Measurements from ENCODE around the gene ARHGAP31. TPM values are rescaled to one million over a fixed set of nuclear protein-coding genes. Genes with fewer than 3 reads are reported as not detected.
"Not testable (repeated sequence)": the region's sequence is repeated elsewhere in the genome, so short reads cannot be mapped to it uniquely, and the experiment has no call there.

The ARHGAP31 gene
- total and polyA plus RNA-seq, 7 experiments from 2014 or later: 1.2 to 11.9 (median 3.0) TPM

DNA sequence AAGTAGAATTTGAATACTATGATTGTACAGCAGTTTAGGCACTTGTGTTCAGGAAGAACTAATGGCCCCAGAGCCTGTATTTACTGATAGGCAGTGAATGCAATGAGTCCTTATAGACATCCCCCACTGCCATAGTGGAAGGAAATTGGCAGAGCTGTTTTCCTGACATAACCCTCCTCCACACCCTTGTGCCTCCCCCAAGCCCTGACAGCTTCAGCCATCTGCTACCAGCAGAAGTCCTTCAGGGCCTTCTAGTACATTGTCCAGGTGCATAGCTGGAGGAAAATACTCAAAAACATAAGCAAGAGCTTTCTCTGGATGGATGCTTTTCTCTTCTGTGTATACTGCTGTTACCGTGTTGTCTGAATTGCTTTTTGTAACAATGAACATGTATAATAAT lies 20.6 kb downstream of the ARHGAP31 start:
- H3K27ac ChIP-seq (ENCODE audit: low read depth, low read length): no peak overlapping the region
- CTCF ChIA-PET: no interaction called here
- H3K9me3 Mint-ChIP-seq: peaks cover 0 to 1% (median 0%) of the 10 kb centered on the region in 11 donors
- H3K9me3 ChIP-seq (ENCODE audit: control insufficient read depth in 2 of 3, low read length in 3 of 3): no peaks in the 10 kb centered on the region
- peaks cover 0 to 14% (median 8%) of the 10 kb centered on the region in 5 donors for H3K36me3 Mint-ChIP-seq
- H3K27ac Mint-ChIP-seq: no peak overlapping the region
- POLR2A ChIA-PET: no interaction called here
- intact Hi-C loops (cut with micrococcal nuclease): no loop called here
- H3K36me3 ChIP-seq (ENCODE audit: control insufficient read depth in 2 of 3, insufficient read depth in 3 of 3, low read length in 3 of 3): no peaks in the 10 kb centered on the region
- ATAC-seq (no peak), DNase-seq (no peak)
- peaks cover 0 to 46% (median 0%) of the 10 kb centered on the region in 5 donors for H3K27me3 Mint-ChIP-seq
- H3K4me1 Mint-ChIP-seq: peaks cover 0 to 15% (median 5%) of the 10 kb centered on the region in 7 donors
- no peak overlapping the region for H3K4me3 Mint-ChIP-seq
- H3K27me3 ChIP-seq (ENCODE audit: control insufficient read depth in 2 of 2, insufficient read depth in 2 of 2, low read length in 2 of 2): no peaks in the 10 kb centered on the region
- no peak overlapping the region for H3K4me3 ChIP-seq (ENCODE audit: low read length)
- H3K4me1 ChIP-seq (ENCODE audit: control insufficient read depth in 2 of 2, insufficient read depth in 2 of 2, low read length in 2 of 2): no peaks in the 10 kb centered on the region

DNA sequence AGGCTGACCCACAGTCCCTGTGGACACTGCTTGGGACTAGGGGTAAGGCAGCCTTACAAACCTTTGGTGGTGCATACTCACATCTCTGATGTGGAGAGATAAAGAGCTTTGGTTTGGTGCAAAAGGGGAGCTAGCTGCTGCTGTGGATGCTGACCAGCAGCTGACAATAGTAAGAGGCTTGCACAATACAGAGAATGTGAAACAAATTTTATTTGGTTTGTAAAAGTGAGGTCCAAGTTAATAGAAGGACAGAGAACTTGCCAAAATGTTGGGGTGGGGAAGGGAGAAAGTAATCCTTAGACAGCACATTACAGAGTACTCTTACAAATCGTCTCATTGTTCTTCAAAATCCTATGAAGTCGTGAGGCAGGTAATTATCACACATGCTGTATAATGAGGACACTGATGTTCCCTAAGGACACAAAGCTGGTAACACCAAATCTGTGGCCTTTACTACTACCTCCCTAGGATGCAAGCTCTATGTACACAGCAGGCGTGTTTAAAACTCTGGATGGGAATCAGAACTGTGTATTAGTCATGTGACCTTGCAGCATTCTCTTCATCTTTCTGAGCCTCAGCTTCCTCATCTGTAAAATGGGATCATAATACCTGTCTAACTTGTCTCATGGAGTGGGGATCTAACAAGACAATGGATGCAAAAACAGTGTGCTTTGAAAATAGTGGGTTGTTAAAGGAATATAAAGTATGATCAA lies 21.6 kb downstream of the ARHGAP31 start:
- peaks cover 0 to 14% (median 8%) of the 10 kb centered on the region in 5 donors for H3K36me3 Mint-ChIP-seq
- ATAC-seq (no peak), DNase-seq (no peak)
- Histone ChIP-seq H3K27me3 (ENCODE audit: control insufficient read depth in 2 of 2, insufficient read depth in 2 of 2, low read length in 2 of 2) (no peaks in the 10 kb centered on the region), H3K4me3 (ENCODE audit: low read length) (no peak overlapping the region), H3K36me3 (ENCODE audit: control insufficient read depth in 2 of 3, insufficient read depth in 3 of 3, low read length in 3 of 3) (no peaks in the 10 kb centered on the region), H3K27ac (ENCODE audit: low read depth, low read length) (no peak overlapping the region), H3K4me1 (ENCODE audit: control insufficient read depth in 2 of 2, insufficient read depth in 2 of 2, low read length in 2 of 2) (no peaks in the 10 kb centered on the region), H3K9me3 (ENCODE audit: control insufficient read depth in 2 of 3, low read length in 3 of 3) (no peaks in the 10 kb centered on the region)
- peaks cover 2 to 23% (median 5%) of the 10 kb centered on the region in 7 donors for H3K4me1 Mint-ChIP-seq
- H3K4me3 Mint-ChIP-seq: no peak overlapping the region
- intact Hi-C loops (cut with micrococcal nuclease): no loop called here
- peaks cover 0 to 51% (median 0%) of the 10 kb centered on the region in 5 donors for H3K27me3 Mint-ChIP-seq
- POLR2A ChIA-PET: no interaction called here
- H3K9me3 Mint-ChIP-seq: peaks cover 0 to 1% (median 0%) of the 10 kb centered on the region in 11 donors
- CTCF ChIA-PET: no interaction called here
- no peak overlapping the region for H3K27ac Mint-ChIP-seq

DNA sequence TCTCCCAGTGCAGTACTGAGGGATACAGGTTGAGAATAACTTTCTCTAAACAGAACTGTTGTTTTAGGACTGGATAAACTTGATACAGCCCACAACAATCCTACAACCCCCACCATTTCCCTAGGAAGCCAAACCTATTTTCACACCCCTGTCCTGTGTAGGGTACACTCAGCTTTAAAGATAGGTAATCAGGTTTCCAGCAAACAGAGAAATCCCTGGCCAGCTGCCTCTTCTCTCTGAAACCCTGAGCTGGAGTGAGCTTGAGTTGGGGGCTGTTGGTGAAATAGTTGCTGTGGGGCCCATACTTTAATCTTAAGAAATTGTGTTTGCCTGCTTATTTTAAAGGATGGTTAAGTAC lies 22.1 kb downstream of the ARHGAP31 start:
- Mint-ChIP-seq H3K4me1 (peaks cover under 1 to 19% (median 5%) of the 10 kb centered on the region in 7 donors), H3K4me3 (no peak overlapping the region), H3K9me3 (no peaks in the 10 kb centered on the region), H3K36me3 (peaks cover 0 to 11% (median 6%) of the 10 kb centered on the region in 5 donors), H3K27me3 (peaks cover 0 to 49% (median 0%) of the 10 kb centered on the region in 5 donors), H3K27ac (peak overlapping the region in 1 of 9 donors; percentile 28)
- ATAC-seq: no peak
- Histone ChIP-seq H3K27me3 (ENCODE audit: control insufficient read depth in 2 of 2, insufficient read depth in 2 of 2, low read length in 2 of 2) (no peaks in the 10 kb centered on the region), H3K36me3 (ENCODE audit: control insufficient read depth in 2 of 3, insufficient read depth in 3 of 3, low read length in 3 of 3) (no peaks in the 10 kb centered on the region), H3K4me1 (ENCODE audit: control insufficient read depth in 2 of 2, insufficient read depth in 2 of 2, low read length in 2 of 2) (no peaks in the 10 kb centered on the region), H3K9me3 (ENCODE audit: control insufficient read depth in 2 of 3, low read length in 3 of 3) (no peaks in the 10 kb centered on the region), H3K27ac (ENCODE audit: low read depth, low read length) (no peak overlapping the region), H3K4me3 (ENCODE audit: low read length) (no peak overlapping the region)
- POLR2A ChIA-PET: no interaction called here
- no peak for DNase-seq
- intact Hi-C loops (cut with micrococcal nuclease): no loop called here
- CTCF ChIA-PET: no interaction called here

DNA sequence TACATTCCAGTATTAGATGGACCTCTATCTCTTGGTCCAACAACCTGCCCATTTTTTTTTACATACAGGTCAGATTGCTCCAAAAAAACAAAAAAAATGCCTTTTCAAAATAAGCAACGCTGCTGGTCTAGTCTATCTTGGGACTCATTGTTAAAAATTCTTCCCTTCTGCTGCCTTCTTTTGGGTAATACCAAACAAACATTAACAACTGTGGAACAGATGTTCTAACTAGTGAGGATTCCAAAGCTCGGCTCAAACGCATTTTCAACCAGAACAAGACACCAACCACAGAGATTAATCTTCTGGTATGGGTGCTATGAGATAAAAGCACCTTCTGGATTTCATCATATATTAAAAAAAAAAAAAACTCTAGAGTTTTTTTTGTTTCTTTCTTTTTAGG lies 24.7 kb downstream of the ARHGAP31 start:
- no peak overlapping the region for H3K27ac Mint-ChIP-seq
- intact Hi-C loops (cut with micrococcal nuclease): loop anchor here in 1 of 2 donors (1.0 kb wide), 1 partner anchor 10 kb away; no protein-coding TSS in a partner anchor

DNA sequence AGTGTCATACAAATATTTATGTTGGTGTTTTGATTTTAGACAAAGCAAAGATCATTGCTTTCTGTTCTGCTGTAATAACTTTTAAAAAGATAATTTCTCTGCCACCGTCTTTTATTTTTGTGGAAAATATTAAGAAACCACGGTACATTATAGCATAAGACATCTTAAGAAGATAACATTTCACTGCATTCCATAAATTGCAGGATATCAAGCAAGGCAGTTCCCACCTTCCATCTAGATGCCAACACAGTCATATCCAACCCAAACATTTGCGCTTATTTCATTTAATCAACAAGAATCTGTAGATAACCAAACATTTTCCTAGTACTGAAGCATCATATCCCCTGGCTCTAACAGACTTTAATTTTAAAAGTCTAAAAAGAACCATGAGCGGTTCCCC lies 25.1 kb downstream of the ARHGAP31 start:
- POLR2A ChIA-PET: interaction anchor here (0.9 to 1.2 kb wide), 2 partner anchors 20 to 24 kb away, joined by 3 read pairs; no protein-coding TSS in a partner anchor
- Histone ChIP-seq H3K36me3 (ENCODE audit: control insufficient read depth in 2 of 3, insufficient read depth in 3 of 3, low read length in 3 of 3) (no peaks in the 10 kb centered on the region), H3K4me3 (ENCODE audit: low read length) (no peak overlapping the region), H3K4me1 (ENCODE audit: control insufficient read depth in 2 of 2, insufficient read depth in 2 of 2, low read length in 2 of 2) (peaks cover 10 to 14% of the 10 kb centered on the region in 2 donors), H3K27me3 (ENCODE audit: control insufficient read depth in 2 of 2, insufficient read depth in 2 of 2, low read length in 2 of 2) (no peaks in the 10 kb centered on the region), H3K27ac (ENCODE audit: low read depth, low read length) (no peak overlapping the region), H3K9me3 (ENCODE audit: control insufficient read depth in 2 of 3, low read length in 3 of 3) (no peaks in the 10 kb centered on the region)
- DNase-seq (no peak), ATAC-seq (no peak)
- intact Hi-C loops (cut with micrococcal nuclease): loop anchor here in 1 of 2 donors (1.0 kb wide), 1 partner anchor 10 kb away; no protein-coding TSS in a partner anchor
- Mint-ChIP-seq H3K27me3 (peaks cover 0 to 55% (median 0%) of the 10 kb centered on the region in 5 donors), H3K4me1 (peaks cover 11 to 26% (median 19%) of the 10 kb centered on the region in 7 donors), H3K4me3 (no peak overlapping the region), H3K36me3 (peaks cover 0 to 2% (median 0%) of the 10 kb centered on the region in 5 donors), H3K27ac (no peak overlapping the region), H3K9me3 (no peaks in the 10 kb centered on the region)
- CTCF ChIA-PET: no interaction called here

More for the DNA sequence above, 24.7 kb downstream of the ARHGAP31 start:
- no peak for ATAC-seq
- Histone ChIP-seq H3K9me3 (ENCODE audit: control insufficient read depth in 2 of 3, low read length in 3 of 3) (no peaks in the 10 kb centered on the region), H3K27ac (ENCODE audit: low read depth, low read length) (no peak overlapping the region), H3K36me3 (ENCODE audit: control insufficient read depth in 2 of 3, insufficient read depth in 3 of 3, low read length in 3 of 3) (no peaks in the 10 kb centered on the region), H3K4me3 (ENCODE audit: low read length) (no peak overlapping the region), H3K4me1 (ENCODE audit: control insufficient read depth in 2 of 2, insufficient read depth in 2 of 2, low read length in 2 of 2) (peaks cover 10 to 11% of the 10 kb centered on the region in 2 donors), H3K27me3 (ENCODE audit: control insufficient read depth in 2 of 2, insufficient read depth in 2 of 2, low read length in 2 of 2) (no peaks in the 10 kb centered on the region)
- POLR2A ChIA-PET: interaction anchor here (0.7 to 1.5 kb wide), 3 partner anchors 24 to 822 kb away, joined by 3 to 7 read pairs (median 3); partner anchors contain the start of gene ARHGAP31
- H3K4me3 Mint-ChIP-seq: no peak overlapping the region
- peaks cover 7 to 25% (median 15%) of the 10 kb centered on the region in 7 donors for H3K4me1 Mint-ChIP-seq
- peaks cover 0 to 55% (median 0%) of the 10 kb centered on the region in 5 donors for H3K27me3 Mint-ChIP-seq
- no peaks in the 10 kb centered on the region for H3K9me3 Mint-ChIP-seq
- H3K36me3 Mint-ChIP-seq: peaks cover 0 to 7% (median 3%) of the 10 kb centered on the region in 5 donors
- CTCF ChIA-PET: interaction anchor here (0.6 kb wide), 1 partner anchor 33 kb away, joined by 4 read pairs; no protein-coding TSS in a partner anchor
- no peak for DNase-seq

DNA sequence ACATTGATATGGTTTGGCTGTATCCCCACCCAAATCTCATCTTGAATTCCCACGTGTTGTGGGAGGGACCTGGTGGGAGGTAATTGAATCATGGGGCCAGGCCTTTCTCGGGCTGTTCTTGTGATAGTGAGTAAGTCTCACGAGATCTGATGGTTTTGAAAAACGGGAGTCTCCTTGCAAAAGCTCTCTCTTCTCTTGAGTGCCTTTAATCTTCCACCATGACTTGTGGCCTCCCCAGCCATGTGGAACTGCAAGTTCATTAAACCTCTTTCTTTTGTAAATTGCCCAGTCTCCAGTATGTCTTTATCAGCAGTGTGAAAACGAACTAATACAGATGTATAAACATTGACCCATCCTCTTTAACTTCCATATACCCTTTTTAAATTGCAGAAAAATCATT lies 26.6 kb downstream of the ARHGAP31 start:
- POLR2A ChIA-PET, CTCF ChIA-PET, H3K4me3 Mint-ChIP-seq: not testable (repeated sequence)

More for the DNA sequence above, 26.6 kb downstream of the ARHGAP31 start:
- H3K27me3 ChIP-seq (ENCODE audit: control insufficient read depth in 2 of 2, insufficient read depth in 2 of 2, low read length in 2 of 2); H3K36me3 ChIP-seq (ENCODE audit: control insufficient read depth in 2 of 3, insufficient read depth in 3 of 3, low read length in 3 of 3); ATAC-seq; intact Hi-C loops (cut with micrococcal nuclease); H3K27ac ChIP-seq (ENCODE audit: low read depth, low read length); H3K9me3 ChIP-seq (ENCODE audit: control insufficient read depth in 2 of 3, low read length in 3 of 3); H3K9me3 Mint-ChIP-seq; DNase-seq; H3K4me3 ChIP-seq (ENCODE audit: low read length); H3K36me3 Mint-ChIP-seq: not testable (repeated sequence)
- Mint-ChIP-seq H3K4me1 (peaks cover 12 to 30% (median 21%) of the 10 kb centered on the region in 7 donors), H3K27me3 (peaks cover 0 to 59% (median 0%) of the 10 kb centered on the region in 5 donors), H3K27ac (peak overlapping the region in 1 of 9 donors; percentile 18)
- H3K4me1 ChIP-seq (ENCODE audit: control insufficient read depth in 2 of 2, insufficient read depth in 2 of 2, low read length in 2 of 2): peaks cover 10 to 14% of the 10 kb centered on the region in 2 donors
